HepG2 (cell line): Measurements from ENCODE around the gene PDZD7. TPM values are rescaled to one million over a fixed set of nuclear protein-coding genes. Genes with fewer than 3 reads are reported as not detected.
A peak's percentile ranks its signal among the peaks of the same experiment; 100 is the strongest.

Experiments used
- AKNA ChIP-seq: sonication (generic); formaldehyde crosslinking; IDR thresholded peaks from 2 replicates; pipeline ENCODE4 v1.4.0; 2020; ENCODE audit warnings: missing genetic modification reagents, borderline replicate concordance
- CAMTA2 ChIP-seq: sonication (generic); formaldehyde crosslinking; IDR thresholded peaks from 2 replicates; pipeline ENCODE4 v1.4.0; 2020; ENCODE audit warnings: mild to moderate bottlenecking, missing genetic modification reagents, borderline replicate concordance
- DMTF1 ChIP-seq: sonication (generic); formaldehyde crosslinking; IDR thresholded peaks from 2 replicates; pipeline ENCODE4 v1.4.0; 2020; ENCODE audit warnings: mild to moderate bottlenecking, missing genetic modification reagents
- FOXP4 ChIP-seq: sonication (generic); formaldehyde crosslinking; IDR thresholded peaks from 2 replicates; pipeline ENCODE4 v1.4.0; 2020; ENCODE audit warnings: missing genetic modification reagents
- RNF219 ChIP-seq: sonication (generic); formaldehyde crosslinking; IDR thresholded peaks from 2 replicates; pipeline ENCODE4 v1.5.0; 2020; ENCODE audit warnings: mild to moderate bottlenecking, missing genetic modification reagents
- TFAP4 ChIP-seq: sonication (generic); IDR thresholded peaks from 2 replicates; pipeline ENCODE4 v1.6.1; 2016; ENCODE audit warnings: low read depth, borderline replicate concordance
- ZNF10 ChIP-seq: sonication (generic); formaldehyde crosslinking; IDR thresholded peaks from 2 replicates; pipeline ENCODE4 v1.4.0; 2020; ENCODE audit warnings: mild to moderate bottlenecking, low read depth, missing genetic modification reagents, borderline replicate concordance
- ZNF687 ChIP-seq: sonication (generic); formaldehyde crosslinking; IDR thresholded peaks from 2 replicates; pipeline ENCODE4 v1.5.1; 2020; ENCODE audit warnings: mild to moderate bottlenecking, missing genetic modification reagents, moderate library complexity
- ZNF777 ChIP-seq: sonication (generic); formaldehyde crosslinking; IDR thresholded peaks from 2 replicates; pipeline ENCODE4 v1.4.0; 2020; ENCODE audit warnings: missing genetic modification reagents
- polyA plus RNA-seq, 8 experiments: library from polyadenylated mRNA; depleted of rRNA in 3 of 8; stranded (reverse) in 7 of 8; unstranded in 1 of 8; fragments of >200 nt; fragmentation: Illumina TruSeq in 4 of 8; extraction: Trizol in 4 of 8; gene quantifications; 2 replicates each; pipeline versions ENCODE4 v1.2.1 to v1.2.3, GENCODE V29; 2011 to 2016; ENCODE audit warnings: low read depth in 4 of 8, missing spikeins in 1 of 8, mixed read lengths in 1 of 8; ENCODE audit not compliant: insufficient read depth in 1 of 8
- total RNA-seq, 5 experiments: library from RNA; depleted of rRNA; stranded (reverse); fragments of >200 nt; fragmentation: Illumina TruSeq; extraction: Trizol; gene quantifications; 2 replicates each; pipeline ENCODE4 v1.2.3, GENCODE V29; 2016; ENCODE audit warnings: low read depth in 1 of 5

The PDZD7 gene
- total and polyA plus RNA-seq, 2 of the 13 experiments (the other 11 are each of a cell fraction or from before 2014, with no cell fraction given) = 0.58 to 0.73 TPM

- TF ChIP-seq TFAP4 = peak; percentile 47; the same call in 1 of the 2 replicates
- peak; percentile 68; the same call in 1 of the 2 replicates for TF ChIP-seq FOXP4 (CRISPR knock-in tag)
- peak; percentile 80 for TF ChIP-seq ZNF687
- no peak for TF ChIP-seq DMTF1 (CRISPR knock-in tag)
- TF ChIP-seq RNF219 (CRISPR knock-in tag) = no peak
- TF ChIP-seq CAMTA2 (CRISPR knock-in tag) = no peak
- no peak for TF ChIP-seq ZNF777
- TF ChIP-seq ZNF10 (CRISPR knock-in tag) = no peak
- TF ChIP-seq AKNA (CRISPR knock-in tag) = no peak
These were observed 22.0 kb downstream of the PDZD7 start (continued) for GRCh38 chr10:101008823-101009423.
